HEK293 (cell line): ENCODE measurements around the gene EPB41L2.
A peak's percentile ranks its signal among the peaks of the same experiment; 100 is the strongest.

Source experiments
- CTCF ChIA-PET: fragments of 350-600 bp; formaldehyde crosslinking; extraction: SDS; loops from one replicate; lab custom pipeline; 2021; ENCODE audit warnings: antibody characterized with exemption; lab: Yijun Ruan, JAX
- POLR2A ChIA-PET: fragments of 300-600 bp; formaldehyde crosslinking; extraction: SDS; loops from one replicate; lab custom pipeline; 2020; ENCODE audit warnings: antibody characterized with exemption, inconsistent platforms; lab: Yijun Ruan, JAX
- H3K27ac ChIP-seq: fragments of 200-500 bp; sonication (Bioruptor generic); 2 replicates; pipeline ENCODE4 v1.5.1; 2014; ENCODE audit warnings: low read depth, low read length, control low read depth, inconsistent platforms; ENCODE audit errors: extremely low read depth
- H3K36me3 ChIP-seq, 2 experiments: fragments of 200-500 bp in 1 of 2; sonication (Bioruptor generic) in 1 of 2; 1 replicate in 1 of 2; 2 replicates in 1 of 2; pipeline ENCODE4 v1.5.1; 2014 to 2017; ENCODE audit warnings: inconsistent platforms in 2 of 2, low read length in 2 of 2; ENCODE audit not compliant: control insufficient read depth in 2 of 2, insufficient read depth in 1 of 2
- H3K4me1 ChIP-seq: fragments of 200-500 bp; sonication (Bioruptor generic); 2 replicates; pipeline ENCODE4 v1.5.1; 2014; ENCODE audit warnings: mild to moderate bottlenecking, low read length, inconsistent platforms; ENCODE audit not compliant: control insufficient read depth, insufficient read depth
- H3K4me3 ChIP-seq: 2 replicates; pipeline ENCODE4 v1.5.1; 2011; ENCODE audit warnings: low read depth, mild to moderate bottlenecking, control low read depth, low read length, moderate library complexity
- H3K9me3 ChIP-seq: fragments of 200-500 bp; sonication (Bioruptor generic); 2 replicates; pipeline ENCODE4 v1.5.1; 2014; ENCODE audit warnings: low read depth, low read length, inconsistent platforms; ENCODE audit not compliant: control insufficient read depth, insufficient read depth
- HOXA7 ChIP-seq: sonication (generic); formaldehyde crosslinking; IDR thresholded peaks from 2 replicates; pipeline ENCODE4 v1.8.1; 2022; ENCODE audit warnings: missing genetic modification reagents, borderline replicate concordance
- PRDM1 ChIP-seq: fragments of 450-650 bp; formaldehyde crosslinking; IDR thresholded peaks from 2 replicates; pipeline ENCODE4; 2016; ENCODE audit warnings: missing biosample characterization, missing genetic modification characterization
- SALL2 ChIP-seq: fragments of 450-650 bp; formaldehyde crosslinking; IDR thresholded peaks from 2 replicates; pipeline ENCODE4 v1.5.0; 2017; ENCODE audit warnings: missing biosample characterization, mild to moderate bottlenecking, missing genetic modification characterization, borderline replicate concordance
- SP7 ChIP-seq: fragments of 450-650 bp; formaldehyde crosslinking; IDR thresholded peaks from 2 replicates; pipeline ENCODE4 v1.5.1; 2016; ENCODE audit warnings: missing biosample characterization, missing genetic modification characterization
- TCF7L2 ChIP-seq: IDR thresholded peaks from 2 replicates; pipeline ENCODE4 v1.6.1; 2011; ENCODE audit warnings: low read depth, mild to moderate bottlenecking, inconsistent platforms, low read length, moderate library complexity, borderline replicate concordance
- ZBTB21 ChIP-seq: fragments of 450-650 bp; formaldehyde crosslinking; IDR thresholded peaks from 2 replicates; pipeline ENCODE4 v1.5.1; 2017; ENCODE audit warnings: missing biosample characterization, missing genetic modification characterization
- ZNF2 ChIP-seq: fragments of 450-650 bp; formaldehyde crosslinking; IDR thresholded peaks from 2 replicates; pipeline ENCODE4 v1.5.1; 2016; ENCODE audit warnings: missing biosample characterization, missing genetic modification characterization
- ZNF214 ChIP-seq: fragments of 450-650 bp; formaldehyde crosslinking; IDR thresholded peaks from 2 replicates; pipeline ENCODE4 v1.5.1; 2017; ENCODE audit warnings: missing biosample characterization, mild to moderate bottlenecking, missing genetic modification characterization, borderline replicate concordance
- ZNF626 ChIP-seq: fragments of 450-650 bp; sonication (Bioruptor Pico); formaldehyde crosslinking; IDR thresholded peaks from 2 replicates; pipeline ENCODE4 v1.5.1; 2018; ENCODE audit warnings: missing biosample characterization, missing genetic modification characterization, inconsistent platforms
- ZNF654 ChIP-seq: fragments of 450-650 bp; formaldehyde crosslinking; IDR thresholded peaks from 2 replicates; pipeline ENCODE4 v1.5.1; 2016; ENCODE audit warnings: low read depth, missing biosample characterization, missing genetic modification characterization
- ZNF658 ChIP-seq: fragments of 450-650 bp; formaldehyde crosslinking; IDR thresholded peaks from 2 replicates; pipeline ENCODE4; 2016; ENCODE audit warnings: missing biosample characterization, missing genetic modification characterization
- ZNF660 ChIP-seq: fragments of 450-650 bp; IDR thresholded peaks from 2 replicates; pipeline ENCODE4 v1.5.1; 2018; ENCODE audit warnings: missing biosample characterization, mild to moderate bottlenecking, missing genetic modification characterization
- ZNF768 ChIP-seq: fragments of 450-650 bp; formaldehyde crosslinking; IDR thresholded peaks from 2 replicates; pipeline ENCODE4 v1.5.1; 2018; ENCODE audit warnings: missing biosample characterization, mild to moderate bottlenecking, missing genetic modification characterization
- TF ChIP-seq, protein P1 (sequence below): fragments of 450-650 bp; formaldehyde crosslinking; IDR thresholded peaks from 2 replicates; pipeline ENCODE4 v1.5.1; 2016; ENCODE audit warnings: missing biosample characterization, missing genetic modification characterization
- TF ChIP-seq, protein P2 (sequence below): fragments of 450-650 bp; formaldehyde crosslinking; IDR thresholded peaks from 2 replicates; pipeline ENCODE4 v1.5.1; 2016; ENCODE audit warnings: missing biosample characterization, missing genetic modification characterization
- TF ChIP-seq, protein P3 (sequence below): fragments of 450-650 bp; formaldehyde crosslinking; IDR thresholded peaks from 2 replicates; pipeline ENCODE4 v1.5.1; 2017; ENCODE audit warnings: missing biosample characterization, missing genetic modification characterization
- TF ChIP-seq, protein P4 (sequence below): fragments of 450-650 bp; formaldehyde crosslinking; IDR thresholded peaks from 2 replicates; pipeline ENCODE4 v1.5.1; 2017; ENCODE audit warnings: missing biosample characterization, missing genetic modification characterization

EPB41L2 gene

DNA sequence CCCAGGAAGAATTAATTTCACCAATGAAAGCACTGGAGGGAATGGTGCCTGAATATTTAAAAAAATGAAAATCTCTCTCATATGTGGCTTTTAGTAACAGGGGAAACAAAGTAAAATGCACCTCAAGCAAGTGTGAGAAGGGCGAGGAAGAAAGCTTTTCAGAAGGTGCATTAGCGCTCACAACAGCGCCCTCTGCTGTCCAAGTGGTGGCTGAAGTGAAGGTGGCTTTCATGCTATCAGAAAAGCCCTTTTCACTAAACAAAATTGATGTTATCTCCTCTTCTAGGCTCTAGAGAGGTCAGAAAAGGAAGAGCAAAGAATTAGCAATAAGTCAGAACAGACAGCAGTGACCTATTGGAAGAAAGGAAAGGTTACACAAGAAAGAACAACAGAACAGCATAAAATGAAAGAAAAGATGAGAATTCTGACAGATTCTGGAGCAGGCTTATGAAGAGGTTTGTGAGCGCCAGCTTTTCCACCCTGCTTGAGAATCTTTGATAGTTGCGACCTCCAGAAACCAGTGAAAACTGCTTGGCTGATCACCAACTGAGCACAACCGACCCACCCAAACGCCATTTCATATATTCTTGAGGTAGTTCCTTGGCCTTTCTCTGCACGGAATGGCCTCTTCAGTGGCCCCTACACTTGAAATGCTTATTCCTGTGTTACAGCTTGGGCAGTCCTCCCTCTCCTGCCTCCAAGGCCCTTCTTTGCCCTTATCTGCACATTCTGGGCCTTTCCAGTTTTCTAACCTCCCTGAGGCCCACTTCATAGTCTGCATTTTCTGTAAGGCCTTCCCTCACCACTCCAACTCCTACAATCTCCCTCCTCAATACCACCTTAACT is 190.6 kb downstream of the EPB41L2 start:
- Histone ChIP-seq H3K4me1 (no peaks in the 10 kb centered on the region), H3K36me3 (peaks cover 0 to 26% of the 10 kb centered on the region in 2 experiments), H3K27ac (no peak overlapping the region), H3K9me3 (no peaks in the 10 kb centered on the region), H3K4me3 (no peak overlapping the region)
- ChIA-PET POLR2A (no interaction called here), CTCF (interaction anchor here (0.5 to 5.3 kb wide), 44 partner anchors 8 to 1363 kb away, joined by 3 to 55 read pairs (median 4); partner anchors contain the start of gene MED23)
- TF ChIP-seq PRDM1 (tag by site-specific recombination), result peak; percentile 94
- TF ChIP-seq ZNF660, result peak; percentile 16; the same call in 1 of the 2 replicates
- TF ChIP-seq SP7 (tag by site-specific recombination), result no peak
- TF ChIP-seq, protein P1, sequence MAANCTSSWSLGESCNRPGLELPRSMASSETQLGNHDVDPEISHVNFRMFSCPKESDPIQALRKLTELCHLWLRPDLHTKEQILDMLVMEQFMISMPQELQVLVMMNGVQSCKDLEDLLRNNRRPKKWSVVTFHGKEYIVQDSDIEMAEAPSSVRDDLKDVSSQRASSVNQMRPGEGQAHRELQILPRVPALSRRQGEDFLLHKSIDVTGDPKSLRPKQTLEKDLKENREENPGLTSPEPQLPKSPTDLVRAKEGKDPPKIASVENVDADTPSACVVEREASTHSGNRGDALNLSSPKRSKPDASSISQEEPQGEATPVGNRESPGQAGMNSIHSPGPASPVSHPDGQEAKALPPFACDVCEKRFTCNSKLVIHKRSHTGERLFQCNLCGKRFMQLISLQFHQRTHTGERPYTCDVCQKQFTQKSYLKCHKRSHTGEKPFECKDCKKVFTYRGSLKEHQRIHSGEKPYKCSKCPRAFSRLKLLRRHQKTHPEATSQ (tag by site-specific recombination), result no peak
- TF ChIP-seq ZNF654, result peak; percentile 75
- TF ChIP-seq, protein P2, sequence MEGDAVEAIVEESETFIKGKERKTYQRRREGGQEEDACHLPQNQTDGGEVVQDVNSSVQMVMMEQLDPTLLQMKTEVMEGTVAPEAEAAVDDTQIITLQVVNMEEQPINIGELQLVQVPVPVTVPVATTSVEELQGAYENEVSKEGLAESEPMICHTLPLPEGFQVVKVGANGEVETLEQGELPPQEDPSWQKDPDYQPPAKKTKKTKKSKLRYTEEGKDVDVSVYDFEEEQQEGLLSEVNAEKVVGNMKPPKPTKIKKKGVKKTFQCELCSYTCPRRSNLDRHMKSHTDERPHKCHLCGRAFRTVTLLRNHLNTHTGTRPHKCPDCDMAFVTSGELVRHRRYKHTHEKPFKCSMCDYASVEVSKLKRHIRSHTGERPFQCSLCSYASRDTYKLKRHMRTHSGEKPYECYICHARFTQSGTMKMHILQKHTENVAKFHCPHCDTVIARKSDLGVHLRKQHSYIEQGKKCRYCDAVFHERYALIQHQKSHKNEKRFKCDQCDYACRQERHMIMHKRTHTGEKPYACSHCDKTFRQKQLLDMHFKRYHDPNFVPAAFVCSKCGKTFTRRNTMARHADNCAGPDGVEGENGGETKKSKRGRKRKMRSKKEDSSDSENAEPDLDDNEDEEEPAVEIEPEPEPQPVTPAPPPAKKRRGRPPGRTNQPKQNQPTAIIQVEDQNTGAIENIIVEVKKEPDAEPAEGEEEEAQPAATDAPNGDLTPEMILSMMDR (tag by site-specific recombination), result peak; percentile 50
- TF ChIP-seq ZNF2 (tag by site-specific recombination), result peak; percentile 90

DNA sequence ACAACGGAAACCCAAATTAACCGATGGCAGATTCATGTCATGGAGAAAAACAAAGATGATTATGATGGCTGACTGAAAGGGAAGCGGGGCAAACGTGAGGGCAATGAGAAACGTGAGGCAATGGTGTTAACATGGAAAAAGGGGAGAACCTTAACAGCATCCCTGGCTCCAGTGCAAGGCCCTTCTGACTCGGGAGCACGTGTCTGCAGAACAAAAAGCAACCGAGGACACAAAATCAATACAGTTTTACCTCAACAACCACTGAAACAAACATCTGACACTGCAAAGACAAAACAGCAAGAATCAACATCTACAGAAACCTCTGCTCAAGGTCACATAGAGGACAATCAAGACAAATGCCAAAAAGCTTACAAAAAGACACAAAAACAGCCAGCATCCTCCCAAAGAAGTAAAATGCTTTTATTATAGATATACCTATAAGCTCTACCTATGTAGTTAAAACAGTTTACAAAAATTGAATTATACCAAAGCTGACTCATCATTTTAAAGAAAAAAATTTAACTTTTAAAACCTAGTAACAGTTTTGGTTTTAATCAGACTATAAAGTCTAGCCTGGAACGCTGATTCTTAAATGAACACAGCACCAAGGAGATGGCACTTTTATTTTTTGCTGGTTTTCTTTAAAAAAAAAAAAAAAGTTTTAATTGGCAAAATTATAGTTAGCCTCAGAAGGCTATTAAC is 192.7 kb downstream of the EPB41L2 start:
- TF ChIP-seq ZBTB21 (tag by site-specific recombination) (no peak), ZNF768 (no peak), SP7 (tag by site-specific recombination) (no peak), ZNF658 (tag by site-specific recombination) (no peak), ZNF626 (tag by site-specific recombination) (no peak), TCF7L2 (no peak), ZNF214 (no peak), SALL2 (tag by site-specific recombination) (no peak), HOXA7 (CRISPR knock-in tag) (no peak)
- TF ChIP-seq, protein P3, sequence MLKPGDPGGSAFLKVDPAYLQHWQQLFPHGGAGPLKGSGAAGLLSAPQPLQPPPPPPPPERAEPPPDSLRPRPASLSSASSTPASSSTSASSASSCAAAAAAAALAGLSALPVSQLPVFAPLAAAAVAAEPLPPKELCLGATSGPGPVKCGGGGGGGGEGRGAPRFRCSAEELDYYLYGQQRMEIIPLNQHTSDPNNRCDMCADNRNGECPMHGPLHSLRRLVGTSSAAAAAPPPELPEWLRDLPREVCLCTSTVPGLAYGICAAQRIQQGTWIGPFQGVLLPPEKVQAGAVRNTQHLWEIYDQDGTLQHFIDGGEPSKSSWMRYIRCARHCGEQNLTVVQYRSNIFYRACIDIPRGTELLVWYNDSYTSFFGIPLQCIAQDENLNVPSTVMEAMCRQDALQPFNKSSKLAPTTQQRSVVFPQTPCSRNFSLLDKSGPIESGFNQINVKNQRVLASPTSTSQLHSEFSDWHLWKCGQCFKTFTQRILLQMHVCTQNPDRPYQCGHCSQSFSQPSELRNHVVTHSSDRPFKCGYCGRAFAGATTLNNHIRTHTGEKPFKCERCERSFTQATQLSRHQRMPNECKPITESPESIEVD (tag by site-specific recombination), result no peak
- TF ChIP-seq, protein P4, sequence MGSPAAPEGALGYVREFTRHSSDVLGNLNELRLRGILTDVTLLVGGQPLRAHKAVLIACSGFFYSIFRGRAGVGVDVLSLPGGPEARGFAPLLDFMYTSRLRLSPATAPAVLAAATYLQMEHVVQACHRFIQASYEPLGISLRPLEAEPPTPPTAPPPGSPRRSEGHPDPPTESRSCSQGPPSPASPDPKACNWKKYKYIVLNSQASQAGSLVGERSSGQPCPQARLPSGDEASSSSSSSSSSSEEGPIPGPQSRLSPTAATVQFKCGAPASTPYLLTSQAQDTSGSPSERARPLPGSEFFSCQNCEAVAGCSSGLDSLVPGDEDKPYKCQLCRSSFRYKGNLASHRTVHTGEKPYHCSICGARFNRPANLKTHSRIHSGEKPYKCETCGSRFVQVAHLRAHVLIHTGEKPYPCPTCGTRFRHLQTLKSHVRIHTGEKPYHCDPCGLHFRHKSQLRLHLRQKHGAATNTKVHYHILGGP (tag by site-specific recombination), result no peak
- POLR2A ChIA-PET, result no interaction called here
- no peaks in the 10 kb centered on the region for H3K9me3 ChIP-seq
- H3K4me3 ChIP-seq, result no peak overlapping the region
- no peak overlapping the region for H3K27ac ChIP-seq
- peaks cover 0 to 39% of the 10 kb centered on the region in 2 experiments for H3K36me3 ChIP-seq
- H3K4me1 ChIP-seq, result no peaks in the 10 kb centered on the region
- CTCF ChIA-PET, result interaction anchor here (0.6 to 5.3 kb wide), 11 partner anchors 10 to 505 kb away, joined by 3 to 55 read pairs (median 4); no protein-coding TSS in a partner anchor
